ENCODE data around the gene LDLRAD4. TPM values are rescaled to one million over a fixed set of nuclear protein-coding genes. Genes with fewer than 3 reads are reported as not detected.

Gene LDLRAD4
- total and polyA plus RNA-seq, 9 of the 15 experiments (the other 6 are each of a cell fraction or from before 2014, with no cell fraction given) = 0.01 TPM; not detected in 8

GRCh38 chr18:13555865-13556264, 337.3 kb downstream of the LDLRAD4 start:
- H4K20me1 ChIP-seq (replicated peaks; ENCODE audit: control insufficient read depth, insufficient read depth, low read length) = no peaks in the 10 kb centered on the region; the same call in 1 of the 2 replicates
- CTCF ChIA-PET (ENCODE audit: low intra/inter-chr PET ratio) = no interaction called here
- intact Hi-C loops (cut with micrococcal nuclease) = loop anchor here (5.0 to 10.0 kb wide), 2 partner anchors 246 to 519 kb away; no protein-coding TSS in a partner anchor
- DNase-seq (ENCODE audit: extremely low read depth in 1 of 4, low spot score in 3 of 4) (no peak), FAIRE-seq (no peak), ATAC-seq (no peak)
- BruUV-seq (replicated peaks) = no TSS peak
- WGBS (ENCODE audit: insufficient coverage, low coverage, missing lambda C conversion rate) = 2% methylated on average over 3 of the region's 3 CpGs
- no peaks in the 10 kb centered on the region for H3K79me2 ChIP-seq (ENCODE audit: control insufficient read depth, insufficient read depth, low read length)
- H3K9me1 ChIP-seq (ENCODE audit: control insufficient read depth, insufficient read depth, low read length) = no peaks in the 10 kb centered on the region
- H3K4me3 ChIP-seq = no peak overlapping the region
- no peaks in the 10 kb centered on the region for H3K4me1 ChIP-seq (replicated peaks in 1 of 2; ENCODE audit: control insufficient read depth in 2 of 2, insufficient read depth in 2 of 2, low read length in 2 of 2)
- H3K4me2 ChIP-seq (ENCODE audit: insufficient read depth, low read length) = no peak overlapping the region
- H3K9ac ChIP-seq (ENCODE audit: insufficient read depth in 1 of 2, low read depth in 2 of 2, low read length in 2 of 2) = no peak overlapping the region
- H3K27me3 ChIP-seq (ENCODE audit: control insufficient read depth in 2 of 2, insufficient read depth in 2 of 2, low read length in 2 of 2) = peaks cover 0 to 8% of the 10 kb centered on the region in 2 experiments; a peak in 3 of 5 replicates
- H3K9me3 ChIP-seq (replicated peaks; ENCODE audit: control insufficient read depth, insufficient read depth, low read depth, low read length) = no peaks in the 10 kb centered on the region
- H3K36me3 ChIP-seq (ENCODE audit: control insufficient read depth, insufficient read depth, low read length) = no peaks in the 10 kb centered on the region
- H2AFZ ChIP-seq (ENCODE audit: low read depth, low read length) = no peak overlapping the region
- TF ChIP-seq ZNF589 (CRISPR knock-in tag; IDR thresholded peaks at IDR 0.05; ENCODE audit: low read depth) = no peak
- no peak for TF ChIP-seq TEAD4 (IDR thresholded peaks at IDR 0.05; ENCODE audit: low read length)
- TF ChIP-seq TEAD4 (CRISPR knock-in tag; IDR thresholded peaks at IDR 0.05; ENCODE audit: borderline replicate concordance) = no peak
- no peak for TF ChIP-seq ZNF512 (tag; IDR thresholded peaks at IDR 0.05)
- no peak for TF ChIP-seq XRCC5 (IDR thresholded peaks at IDR 0.05; ENCODE audit: low read depth, low read length)
- no peak for TF ChIP-seq ELK3 (CRISPR knock-in tag; IDR thresholded peaks at IDR 0.05)
- H3K27ac ChIP-seq (ENCODE audit: extremely low read depth, low read depth, low read length) = no peak overlapping the region
- in situ Hi-C loops (cut with MboI) = loop anchor here (10.0 kb wide), 1 partner anchor 529 kb away; no protein-coding TSS in a partner anchor
- POLR2A ChIA-PET = interaction anchor here (0.5 to 0.7 kb wide), 3 partner anchors 18 to 499 kb away, joined by 3 read pairs; no protein-coding TSS in a partner anchor

Measured in K562 (cell line).